Liver (tissue), 3 donors: ENCODE measurements around the gene TSPOAP1.

ENCODE experiments used
- CTCF ChIP-seq: fragments of 150-350 bp; IDR thresholded peaks from 2 replicates; pipeline ENCODE4 v1.5.1; 2017; ENCODE audit warnings: improper control_type of control experiment, low read depth, low read length; ENCODE audit not compliant: missing input control
- EGR1 ChIP-seq, 2 donors: IDR thresholded peaks; 2 replicates each; pipeline ENCODE4 v1.6.1; 2016 to 2018; ENCODE audit warnings: antibody characterized with exemption in 2 of 2, low read depth in 2 of 2
- FOXA2 ChIP-seq: IDR thresholded peaks from 2 replicates; pipeline ENCODE4 v1.6.1; 2016; ENCODE audit warnings: antibody characterized with exemption
- GABPA ChIP-seq, 2 donors: IDR thresholded peaks in 1 of 2; conservative IDR thresholded peaks in 1 of 2; 2 replicates each; pipeline ENCODE4 v1.6.1; 2016; ENCODE audit warnings: antibody characterized with exemption in 2 of 2, mild to moderate bottlenecking in 1 of 2, moderate library complexity in 1 of 2
- MAX ChIP-seq: IDR thresholded peaks from 2 replicates; pipeline ENCODE4 v1.6.1; 2016; ENCODE audit warnings: antibody characterized with exemption
- RAD21 ChIP-seq, 2 donors: IDR thresholded peaks; 2 replicates each; pipeline ENCODE4 v1.6.1; 2016; ENCODE audit warnings: antibody characterized with exemption in 2 of 2, mild to moderate bottlenecking in 2 of 2
- REST ChIP-seq: IDR thresholded peaks from 2 replicates; pipeline ENCODE4 v1.6.1; 2016; ENCODE audit warnings: antibody characterized with exemption, mild to moderate bottlenecking
- SP1 ChIP-seq: IDR thresholded peaks from 2 replicates; pipeline ENCODE4 v1.6.1; 2018; ENCODE audit warnings: antibody characterized with exemption, mild to moderate bottlenecking
- donor health status: healthy.
- donor health status: healthy.

GRCh38 chr17:58304750-58305486 lies 23.7 kb downstream of the TSPOAP1 start:
- TF ChIP-seq CTCF (no peak), GABPA (IDR thresholded peaks at IDR 0.05 in 1 of 2, conservative IDR thresholded peaks at IDR 0.05 in 1 of 2) (no peak), SP1 (no peak), RAD21 (IDR thresholded peaks at IDR 0.05) (no peak), EGR1 (IDR thresholded peaks at IDR 0.05; ENCODE audit: low read depth in 2 of 2) (no peak), REST (no peak), MAX (no peak), FOXA2 (no peak)
